ENCODE measurements around the gene ST3GAL3. TPM values are rescaled to one million over a fixed set of nuclear protein-coding genes. Genes with fewer than 3 reads are reported as not detected.

The ST3GAL3 gene
- total and polyA plus RNA-seq, 2 experiments from 2014 or later: 4.5 to 7.0 TPM

DNA sequence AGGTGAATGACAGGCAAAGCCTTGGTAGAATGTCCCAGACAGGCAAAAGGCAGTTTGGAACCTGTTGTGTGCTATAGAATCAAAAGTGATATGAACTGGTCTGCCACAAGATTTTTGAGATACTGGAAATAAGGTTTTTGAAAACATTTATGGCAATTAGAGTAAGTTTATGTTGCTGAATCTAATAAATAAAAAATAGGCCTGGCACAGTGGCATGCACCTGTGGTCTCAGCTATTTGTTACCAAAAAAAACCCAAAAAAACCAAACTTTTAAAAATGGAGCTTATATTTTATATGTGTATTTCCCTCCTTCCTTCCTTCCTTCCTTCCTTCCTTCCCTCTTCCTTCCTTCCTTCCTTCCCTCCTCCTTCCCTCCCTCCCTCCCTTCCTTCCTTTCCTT is 149.8 kb downstream of the ST3GAL3 start:
- Histone ChIP-seq H3K4me2 (no peak overlapping the region), H3K27ac (ENCODE audit: low read depth) (no peak overlapping the region), H4K20me1 (replicated peaks; ENCODE audit: insufficient read depth) (no peaks in the 10 kb centered on the region), H3K79me2 (replicated peaks; ENCODE audit: insufficient read depth) (no peaks in the 10 kb centered on the region), H3K9me2 (ENCODE audit: insufficient read depth) (no peaks in the 10 kb centered on the region), H3K4me3 (no peak overlapping the region), H3F3A (replicated peaks; ENCODE audit: low read depth) (no peaks in the 10 kb centered on the region), H3K27me3 (ENCODE audit: insufficient read depth) (no peaks in the 10 kb centered on the region), H2AFZ (no peak overlapping the region), H3K36me3 (ENCODE audit: insufficient read depth) (no peaks in the 10 kb centered on the region), H3K4me1 (ENCODE audit: insufficient read depth) (peaks cover 9% of the 10 kb centered on the region; the same call in 1 of the 2 replicates)
- Mint-ChIP-seq H3K27me3 (ENCODE audit: insufficient read depth, low read depth, poor library complexity) (peaks cover 12% of the 10 kb centered on the region), H3K9me3 (no peaks in the 10 kb centered on the region), H3K36me3 (ENCODE audit: low read depth) (no peaks in the 10 kb centered on the region), H3K4me1 (peaks cover 14% of the 10 kb centered on the region), H3K4me3 (no peak overlapping the region), H3K27ac (no peak overlapping the region)
- TF ChIP-seq ZNF114 (CRISPR knock-in tag; IDR thresholded peaks at IDR 0.05) (no peak), NANOG (IDR thresholded peaks at IDR 0.05; ENCODE audit: borderline replicate concordance) (no peak), CTCF (conservative IDR thresholded peaks at IDR 0.05; ENCODE audit: low read depth in 2 of 2) (no peak), EZH2 (IDR thresholded peaks at IDR 0.05; ENCODE audit: low read depth, unreplicated experiment) (no peak), CREB1 (CRISPR knock-in tag; IDR thresholded peaks at IDR 0.05; ENCODE audit: low read depth) (no peak), EZH2phosphoT487 (IDR thresholded peaks at IDR 0.05; ENCODE audit: unreplicated experiment) (no peak), ZNF331 (CRISPR knock-in tag; IDR thresholded peaks at IDR 0.05; ENCODE audit: low read depth) (no peak), JUNB (IDR thresholded peaks at IDR 0.05; ENCODE audit: unreplicated experiment) (no peak), STAT1 (IDR thresholded peaks at IDR 0.05; ENCODE audit: unreplicated experiment) (no peak), POLR2AphosphoS5 (IDR thresholded peaks at IDR 0.05; ENCODE audit: low read depth) (no peak)
- TF ChIP-seq, protein P1, sequence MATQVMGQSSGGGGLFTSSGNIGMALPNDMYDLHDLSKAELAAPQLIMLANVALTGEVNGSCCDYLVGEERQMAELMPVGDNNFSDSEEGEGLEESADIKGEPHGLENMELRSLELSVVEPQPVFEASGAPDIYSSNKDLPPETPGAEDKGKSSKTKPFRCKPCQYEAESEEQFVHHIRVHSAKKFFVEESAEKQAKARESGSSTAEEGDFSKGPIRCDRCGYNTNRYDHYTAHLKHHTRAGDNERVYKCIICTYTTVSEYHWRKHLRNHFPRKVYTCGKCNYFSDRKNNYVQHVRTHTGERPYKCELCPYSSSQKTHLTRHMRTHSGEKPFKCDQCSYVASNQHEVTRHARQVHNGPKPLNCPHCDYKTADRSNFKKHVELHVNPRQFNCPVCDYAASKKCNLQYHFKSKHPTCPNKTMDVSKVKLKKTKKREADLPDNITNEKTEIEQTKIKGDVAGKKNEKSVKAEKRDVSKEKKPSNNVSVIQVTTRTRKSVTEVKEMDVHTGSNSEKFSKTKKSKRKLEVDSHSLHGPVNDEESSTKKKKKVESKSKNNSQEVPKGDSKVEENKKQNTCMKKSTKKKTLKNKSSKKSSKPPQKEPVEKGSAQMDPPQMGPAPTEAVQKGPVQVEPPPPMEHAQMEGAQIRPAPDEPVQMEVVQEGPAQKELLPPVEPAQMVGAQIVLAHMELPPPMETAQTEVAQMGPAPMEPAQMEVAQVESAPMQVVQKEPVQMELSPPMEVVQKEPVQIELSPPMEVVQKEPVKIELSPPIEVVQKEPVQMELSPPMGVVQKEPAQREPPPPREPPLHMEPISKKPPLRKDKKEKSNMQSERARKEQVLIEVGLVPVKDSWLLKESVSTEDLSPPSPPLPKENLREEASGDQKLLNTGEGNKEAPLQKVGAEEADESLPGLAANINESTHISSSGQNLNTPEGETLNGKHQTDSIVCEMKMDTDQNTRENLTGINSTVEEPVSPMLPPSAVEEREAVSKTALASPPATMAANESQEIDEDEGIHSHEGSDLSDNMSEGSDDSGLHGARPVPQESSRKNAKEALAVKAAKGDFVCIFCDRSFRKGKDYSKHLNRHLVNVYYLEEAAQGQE (IDR thresholded peaks at IDR 0.05; ENCODE audit: unreplicated experiment): no peak
- TF ChIP-seq, protein P2, sequence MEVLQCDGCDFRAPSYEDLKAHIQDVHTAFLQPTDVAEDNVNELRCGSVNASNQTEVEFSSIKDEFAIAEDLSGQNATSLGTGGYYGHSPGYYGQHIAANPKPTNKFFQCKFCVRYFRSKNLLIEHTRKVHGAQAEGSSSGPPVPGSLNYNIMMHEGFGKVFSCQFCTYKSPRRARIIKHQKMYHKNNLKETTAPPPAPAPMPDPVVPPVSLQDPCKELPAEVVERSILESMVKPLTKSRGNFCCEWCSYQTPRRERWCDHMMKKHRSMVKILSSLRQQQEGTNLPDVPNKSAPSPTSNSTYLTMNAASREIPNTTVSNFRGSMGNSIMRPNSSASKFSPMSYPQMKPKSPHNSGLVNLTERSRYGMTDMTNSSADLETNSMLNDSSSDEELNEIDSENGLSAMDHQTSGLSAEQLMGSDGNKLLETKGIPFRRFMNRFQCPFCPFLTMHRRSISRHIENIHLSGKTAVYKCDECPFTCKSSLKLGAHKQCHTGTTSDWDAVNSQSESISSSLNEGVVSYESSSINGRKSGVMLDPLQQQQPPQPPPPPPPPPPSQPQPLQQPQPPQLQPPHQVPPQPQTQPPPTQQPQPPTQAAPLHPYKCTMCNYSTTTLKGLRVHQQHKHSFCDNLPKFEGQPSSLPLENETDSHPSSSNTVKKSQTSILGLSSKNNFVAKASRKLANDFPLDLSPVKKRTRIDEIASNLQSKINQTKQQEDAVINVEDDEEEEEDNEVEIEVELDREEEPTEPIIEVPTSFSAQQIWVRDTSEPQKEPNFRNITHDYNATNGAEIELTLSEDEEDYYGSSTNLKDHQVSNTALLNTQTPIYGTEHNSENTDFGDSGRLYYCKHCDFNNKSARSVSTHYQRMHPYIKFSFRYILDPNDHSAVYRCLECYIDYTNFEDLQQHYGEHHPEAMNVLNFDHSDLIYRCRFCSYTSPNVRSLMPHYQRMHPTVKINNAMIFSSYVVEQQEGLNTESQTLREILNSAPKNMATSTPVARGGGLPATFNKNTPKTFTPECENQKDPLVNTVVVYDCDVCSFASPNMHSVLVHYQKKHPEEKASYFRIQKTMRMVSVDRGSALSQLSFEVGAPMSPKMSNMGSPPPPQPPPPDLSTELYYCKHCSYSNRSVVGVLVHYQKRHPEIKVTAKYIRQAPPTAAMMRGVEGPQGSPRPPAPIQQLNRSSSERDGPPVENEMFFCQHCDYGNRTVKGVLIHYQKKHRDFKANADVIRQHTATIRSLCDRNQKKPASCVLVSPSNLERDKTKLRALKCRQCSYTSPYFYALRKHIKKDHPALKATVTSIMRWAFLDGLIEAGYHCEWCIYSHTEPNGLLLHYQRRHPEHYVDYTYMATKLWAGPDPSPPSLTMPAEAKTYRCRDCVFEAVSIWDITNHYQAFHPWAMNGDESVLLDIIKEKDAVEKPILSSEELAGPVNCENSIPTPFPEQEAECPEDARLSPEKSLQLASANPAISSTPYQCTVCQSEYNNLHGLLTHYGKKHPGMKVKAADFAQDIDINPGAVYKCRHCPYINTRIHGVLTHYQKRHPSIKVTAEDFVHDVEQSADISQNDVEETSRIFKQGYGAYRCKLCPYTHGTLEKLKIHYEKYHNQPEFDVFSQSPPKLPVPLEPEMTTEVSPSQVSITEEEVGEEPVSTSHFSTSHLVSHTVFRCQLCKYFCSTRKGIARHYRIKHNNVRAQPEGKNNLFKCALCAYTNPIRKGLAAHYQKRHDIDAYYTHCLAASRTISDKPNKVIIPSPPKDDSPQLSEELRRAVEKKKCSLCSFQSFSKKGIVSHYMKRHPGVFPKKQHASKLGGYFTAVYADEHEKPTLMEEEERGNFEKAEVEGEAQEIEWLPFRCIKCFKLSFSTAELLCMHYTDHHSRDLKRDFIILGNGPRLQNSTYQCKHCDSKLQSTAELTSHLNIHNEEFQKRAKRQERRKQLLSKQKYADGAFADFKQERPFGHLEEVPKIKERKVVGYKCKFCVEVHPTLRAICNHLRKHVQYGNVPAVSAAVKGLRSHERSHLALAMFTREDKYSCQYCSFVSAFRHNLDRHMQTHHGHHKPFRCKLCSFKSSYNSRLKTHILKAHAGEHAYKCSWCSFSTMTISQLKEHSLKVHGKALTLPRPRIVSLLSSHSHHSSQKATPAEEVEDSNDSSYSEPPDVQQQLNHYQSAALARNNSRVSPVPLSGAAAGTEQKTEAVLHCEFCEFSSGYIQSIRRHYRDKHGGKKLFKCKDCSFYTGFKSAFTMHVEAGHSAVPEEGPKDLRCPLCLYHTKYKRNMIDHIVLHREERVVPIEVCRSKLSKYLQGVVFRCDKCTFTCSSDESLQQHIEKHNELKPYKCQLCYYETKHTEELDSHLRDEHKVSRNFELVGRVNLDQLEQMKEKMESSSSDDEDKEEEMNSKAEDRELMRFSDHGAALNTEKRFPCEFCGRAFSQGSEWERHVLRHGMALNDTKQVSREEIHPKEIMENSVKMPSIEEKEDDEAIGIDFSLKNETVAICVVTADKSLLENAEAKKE (CRISPR knock-in tag; IDR thresholded peaks at IDR 0.05): no peak
- TF ChIP-seq, protein P3, sequence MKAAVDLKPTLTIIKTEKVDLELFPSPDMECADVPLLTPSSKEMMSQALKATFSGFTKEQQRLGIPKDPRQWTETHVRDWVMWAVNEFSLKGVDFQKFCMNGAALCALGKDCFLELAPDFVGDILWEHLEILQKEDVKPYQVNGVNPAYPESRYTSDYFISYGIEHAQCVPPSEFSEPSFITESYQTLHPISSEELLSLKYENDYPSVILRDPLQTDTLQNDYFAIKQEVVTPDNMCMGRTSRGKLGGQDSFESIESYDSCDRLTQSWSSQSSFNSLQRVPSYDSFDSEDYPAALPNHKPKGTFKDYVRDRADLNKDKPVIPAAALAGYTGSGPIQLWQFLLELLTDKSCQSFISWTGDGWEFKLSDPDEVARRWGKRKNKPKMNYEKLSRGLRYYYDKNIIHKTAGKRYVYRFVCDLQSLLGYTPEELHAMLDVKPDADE (IDR thresholded peaks at IDR 0.05): no peak
- ATAC-seq (no peak), DNase-seq (ENCODE audit: low spot score) (no peak)

All from GM23338 (cell line).